Lung (tissue), 12 donors: Measurements from ENCODE around the gene CTNND1. TPM values are rescaled to one million over a fixed set of nuclear protein-coding genes. Genes with fewer than 3 reads are reported as not detected.

Experiments used
- ATAC-seq: fragments of 200-7000 bp; cut with Tn5 transposase; one replicate; pipeline ENCODE4 v1.9.1; 2020; ENCODE audit warnings: moderate number of reproducible peaks; ENCODE audit not compliant: insufficient read depth, low FRiP score
- DNase-seq, 3 donors: peaks; one replicate each; pipeline ENCODE4 v3.0.0-alpha.2; 2013 to 2017
- H3K27ac ChIP-seq, 2 donors: one replicate each; pipeline ENCODE4 v1.5.1; 2013; ENCODE audit warnings: mild to moderate bottlenecking in 2 of 2, moderate library complexity in 2 of 2, control low read depth in 1 of 2, inconsistent platforms in 1 of 2, low read depth in 1 of 2, low read length in 1 of 2
- H3K27me3 ChIP-seq, 3 donors: one replicate each; pipeline ENCODE4 v1.5.1; 2013; ENCODE audit warnings: low read length in 2 of 3; ENCODE audit not compliant: control insufficient read depth in 3 of 3, insufficient read depth in 3 of 3
- H3K36me3 ChIP-seq, 4 donors: one replicate each; pipeline ENCODE4 v1.5.1; 2013; ENCODE audit warnings: low read length in 4 of 4, mild to moderate bottlenecking in 1 of 4, moderate library complexity in 1 of 4; ENCODE audit not compliant: control insufficient read depth in 4 of 4, insufficient read depth in 4 of 4
- H3K4me1 ChIP-seq, 5 donors: one replicate each; pipeline ENCODE4 v1.5.1; 2013; ENCODE audit warnings: low read length in 5 of 5, mild to moderate bottlenecking in 2 of 5, moderate library complexity in 1 of 5; ENCODE audit not compliant: control insufficient read depth in 5 of 5, insufficient read depth in 5 of 5
- H3K4me3 ChIP-seq: one replicate; pipeline ENCODE4 v1.5.1; 2013; ENCODE audit warnings: mild to moderate bottlenecking, control low read depth, moderate library complexity
- H3K9ac ChIP-seq, 2 donors: one replicate each; pipeline ENCODE4 v1.5.1; 2013; ENCODE audit warnings: low read length in 2 of 2, control low read depth in 1 of 2; ENCODE audit not compliant: insufficient read depth in 1 of 2
- H3K9me3 ChIP-seq, 4 donors: one replicate each; pipeline ENCODE4 v1.5.1; 2013; ENCODE audit warnings: low read length in 3 of 4, mild to moderate bottlenecking in 1 of 4, moderate library complexity in 1 of 4; ENCODE audit not compliant: control insufficient read depth in 4 of 4, insufficient read depth in 3 of 4
- WGBS, 2 donors: extraction: QIAGEN DNeasy Blood & Tissue Kit; methylation state at CpG; one replicate each; pipeline ENCODE4 v1.1.7; 2013; 5-methylcytosine and 5-hydroxymethylcytosine counted together
- polyA plus RNA-seq, 2 donors: library from polyadenylated mRNA; stranded (reverse); fragments of 200-250 nt; gene quantifications; one replicate each; pipeline ENCODE4 v1.2.1, GENCODE V29; 2013
- total RNA-seq, 2 donors: library from RNA; depleted of rRNA in 1 of 2; stranded (reverse); fragments of >200 nt in 1 of 2; gene quantifications; one replicate each; pipeline ENCODE4 v1.2.1, GENCODE V29; 2014 to 2021
- TF ChIP-seq, protein P1 (sequence below): IDR thresholded peaks from 2 replicates; pipeline ENCODE4 v1.5.1; 2012; ENCODE audit warnings: mild to moderate bottlenecking; ENCODE audit errors: control extremely low read depth, extremely low read depth
- donor health status: control.
- donor health status: control.
- donor health status: Bipolar disorder and iron deficiency.
- donor health status: healthy.
- donor health status: DM: yes; HTN: yes; CAD: no.

CTNND1 gene
- total and polyA plus RNA-seq, 4 donors = 36.5 to 423 (median 128) TPM

DNA sequence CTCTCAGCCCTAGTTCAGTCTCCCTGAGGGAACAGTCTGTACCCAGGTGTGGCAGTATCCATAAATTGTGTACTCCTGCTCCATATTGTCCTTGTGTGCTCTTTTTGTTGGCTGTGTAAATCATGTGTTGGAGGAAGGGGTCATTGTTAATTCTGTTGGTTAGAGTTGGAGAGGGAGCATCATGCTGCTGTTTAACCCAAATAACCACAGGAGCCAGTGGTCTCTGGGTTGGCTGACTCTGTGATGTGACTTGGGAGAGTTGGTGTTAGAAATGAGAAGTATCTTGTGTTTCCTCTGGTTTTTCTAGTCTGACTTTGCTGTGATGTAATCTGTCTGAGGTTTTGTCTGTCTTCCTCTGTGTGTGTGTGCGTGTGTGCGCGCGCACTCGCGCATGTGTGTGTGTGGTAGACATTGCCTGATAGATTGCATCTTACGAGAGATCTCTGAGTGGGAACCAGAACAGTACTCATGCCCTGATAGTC lies 30.5 kb downstream of the CTNND1 start:
- Histone ChIP-seq H3K4me3 (no peak overlapping the region), H3K27ac (peak overlapping the region; percentile 62 to 70), H3K9me3 (no peaks in the 10 kb centered on the region), H3K36me3 (peaks cover 15 to 36% (median 24%) of the 10 kb centered on the region in 4 donors), H3K9ac (no peak overlapping the region), H3K4me1 (peaks cover 4 to 28% (median 12%) of the 10 kb centered on the region in 5 donors), H3K27me3 (no peaks in the 10 kb centered on the region)
- TF ChIP-seq, protein P1, sequence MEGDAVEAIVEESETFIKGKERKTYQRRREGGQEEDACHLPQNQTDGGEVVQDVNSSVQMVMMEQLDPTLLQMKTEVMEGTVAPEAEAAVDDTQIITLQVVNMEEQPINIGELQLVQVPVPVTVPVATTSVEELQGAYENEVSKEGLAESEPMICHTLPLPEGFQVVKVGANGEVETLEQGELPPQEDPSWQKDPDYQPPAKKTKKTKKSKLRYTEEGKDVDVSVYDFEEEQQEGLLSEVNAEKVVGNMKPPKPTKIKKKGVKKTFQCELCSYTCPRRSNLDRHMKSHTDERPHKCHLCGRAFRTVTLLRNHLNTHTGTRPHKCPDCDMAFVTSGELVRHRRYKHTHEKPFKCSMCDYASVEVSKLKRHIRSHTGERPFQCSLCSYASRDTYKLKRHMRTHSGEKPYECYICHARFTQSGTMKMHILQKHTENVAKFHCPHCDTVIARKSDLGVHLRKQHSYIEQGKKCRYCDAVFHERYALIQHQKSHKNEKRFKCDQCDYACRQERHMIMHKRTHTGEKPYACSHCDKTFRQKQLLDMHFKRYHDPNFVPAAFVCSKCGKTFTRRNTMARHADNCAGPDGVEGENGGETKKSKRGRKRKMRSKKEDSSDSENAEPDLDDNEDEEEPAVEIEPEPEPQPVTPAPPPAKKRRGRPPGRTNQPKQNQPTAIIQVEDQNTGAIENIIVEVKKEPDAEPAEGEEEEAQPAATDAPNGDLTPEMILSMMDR = no peak
- peak in 1 of 3 donors; percentile 37 for DNase-seq
- 23 to 45% methylated on average over 7 of the region's 7 CpGs for WGBS, 2 donors
- peak; percentile 77 for ATAC-seq

DNA sequence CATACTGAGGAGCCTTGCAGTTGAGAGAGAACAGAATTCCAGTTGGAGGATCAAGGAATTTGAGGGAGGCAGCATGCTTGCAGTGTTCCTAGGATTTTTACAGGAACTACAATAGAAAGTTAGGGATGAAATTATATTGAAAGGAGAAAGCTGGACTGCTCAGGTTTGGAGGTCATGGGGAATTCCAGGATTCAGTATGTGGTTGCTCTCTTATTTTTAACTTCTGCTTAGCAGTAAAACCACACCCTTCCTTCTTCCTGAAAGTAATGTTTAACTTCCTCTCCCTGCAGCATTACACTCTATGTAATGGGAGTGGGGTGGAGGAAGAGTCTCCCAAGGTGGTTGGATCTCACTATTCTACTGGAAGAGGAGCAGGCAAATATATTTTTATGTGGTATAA lies 31.3 kb downstream of the CTNND1 start:
- no peak overlapping the region for H3K9ac ChIP-seq
- DNase-seq (peak in 1 of 3 donors; percentile 28), ATAC-seq (peak; percentile 34)
- peaks cover 17 to 37% (median 25%) of the 10 kb centered on the region in 4 donors for H3K36me3 ChIP-seq
- no peak overlapping the region for H3K4me3 ChIP-seq
- TF ChIP-seq, protein P1 = no peak
- H3K4me1 ChIP-seq = peaks cover 4 to 21% (median 10%) of the 10 kb centered on the region in 5 donors
- no peaks in the 10 kb centered on the region for H3K27me3 ChIP-seq
- no peaks in the 10 kb centered on the region for H3K9me3 ChIP-seq
- H3K27ac ChIP-seq = peak overlapping the region; percentile 62 to 70

DNA sequence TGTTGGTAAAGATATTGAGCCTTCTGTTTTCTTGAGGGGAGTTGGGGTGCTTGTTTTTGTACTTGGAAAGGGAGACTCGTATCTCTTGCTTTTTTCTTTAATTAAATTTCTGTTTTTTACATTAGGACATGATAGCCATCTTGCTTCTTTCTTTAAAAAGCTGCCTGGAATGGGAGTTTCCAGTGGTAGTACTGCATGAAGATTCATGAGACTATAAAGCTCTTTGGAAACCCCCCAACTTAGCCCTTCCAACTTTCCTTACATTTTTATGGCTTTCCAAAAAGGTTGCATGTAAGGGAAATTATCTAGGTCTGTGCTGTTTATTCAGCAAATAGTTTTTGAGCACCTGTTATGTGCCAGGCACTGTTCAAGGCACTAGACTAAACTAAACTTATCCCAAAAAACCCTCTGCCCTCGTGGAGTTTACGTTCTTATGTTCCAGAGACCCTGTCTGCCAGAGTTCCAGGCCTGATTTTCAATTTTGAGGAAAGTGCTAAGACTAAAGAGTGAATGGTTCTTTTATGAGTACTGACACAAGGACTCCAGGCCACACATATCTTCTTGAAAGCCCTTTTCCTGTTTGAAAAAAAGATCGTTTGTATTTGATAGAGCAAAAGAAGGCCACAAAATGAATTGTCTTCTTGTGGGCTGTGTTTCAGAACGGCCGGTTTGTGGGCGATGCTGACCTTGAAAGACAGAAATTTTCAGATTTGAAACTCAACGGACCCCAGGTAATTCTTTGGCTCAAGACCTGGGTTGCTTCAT lies 31.9 kb downstream of the CTNND1 start:
- ATAC-seq (no peak), DNase-seq (no peak)
- H3K27me3 ChIP-seq = no peaks in the 10 kb centered on the region
- no peak overlapping the region for H3K4me3 ChIP-seq
- peak overlapping the region in 1 of 2 donors; percentile 65 for H3K27ac ChIP-seq
- TF ChIP-seq, protein P1 = no peak
- 48 to 56% methylated on average over 8 of the region's 8 CpGs for whole genome bisulfite sequencing, 2 donors
- H3K9ac ChIP-seq = no peak overlapping the region
- H3K4me1 ChIP-seq = peaks cover 3 to 18% (median 10%) of the 10 kb centered on the region in 5 donors
- no peaks in the 10 kb centered on the region for H3K9me3 ChIP-seq
- peaks cover 16 to 40% (median 26%) of the 10 kb centered on the region in 4 donors for H3K36me3 ChIP-seq
